ENCODE results near the gene ANKS1B.

The ANKS1B gene

GRCh38 chr12:98901189-98901588 is 1083.5 kb downstream of the ANKS1B start:
- no peak for DNase-seq

DNA sequence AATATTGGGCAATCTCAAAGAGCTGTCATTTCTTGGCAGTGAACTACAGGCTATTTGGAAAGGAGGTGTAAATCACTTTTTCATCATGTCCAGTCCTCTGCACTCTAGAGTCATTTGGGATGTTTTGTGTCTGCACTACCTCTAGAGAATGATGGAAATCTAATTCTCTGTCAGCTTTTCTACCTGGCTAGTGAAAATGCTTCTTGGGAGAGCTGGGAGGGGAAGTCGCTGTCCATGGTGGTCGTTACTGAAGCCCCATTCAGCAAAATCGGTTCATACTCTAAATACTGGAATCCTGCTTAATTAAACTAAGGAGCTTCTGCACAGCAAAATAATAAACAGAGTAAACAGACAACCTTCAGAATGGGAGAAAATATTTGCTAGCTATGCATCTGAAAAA is 1087.8 kb downstream of the ANKS1B start:
- no peak for DNase-seq

DNA sequence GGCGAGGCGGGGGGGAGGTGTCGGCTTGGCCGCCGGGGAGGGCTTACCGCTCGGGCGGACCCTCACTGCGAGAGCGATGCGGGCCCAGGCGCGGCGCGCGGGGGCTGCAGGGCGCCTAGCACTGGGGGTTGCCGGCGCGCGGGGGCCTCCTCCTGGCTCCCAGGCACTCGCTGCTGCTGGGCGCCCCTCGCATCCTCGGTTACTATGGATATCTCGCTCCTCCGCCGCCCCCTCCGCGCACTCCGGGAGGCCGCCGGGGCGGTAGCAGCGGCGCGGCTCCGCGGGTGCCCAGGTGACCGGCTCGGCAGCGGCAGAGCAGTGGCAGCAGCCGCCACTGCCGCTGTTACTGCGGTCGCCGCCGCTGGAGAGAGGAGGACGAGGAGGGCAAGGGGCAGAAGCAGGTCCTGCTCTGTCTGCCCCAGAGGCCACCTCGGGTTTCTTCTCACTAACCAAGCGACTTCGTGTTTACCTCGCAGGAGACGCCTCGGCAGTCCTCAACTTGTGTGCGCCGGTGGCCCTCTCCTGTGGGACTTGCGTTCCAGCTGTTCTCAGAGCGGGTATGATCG is 1089.6 kb downstream of the ANKS1B start:
- no peak for DNase-seq

- no peak for DNase-seq
Observed at GRCh38 chr12:98894412-98895085, 1090.2 kb downstream of the ANKS1B start.

GRCh38 chr12:98893675-98894411 is 1090.9 kb downstream of the ANKS1B start:
- DNase-seq, result no peak

- DNase-seq, result no peak
Observed at GRCh38 chr12:98893126-98893674, 1091.5 kb downstream of the ANKS1B start.

GRCh38 chr12:98885778-98886177 is 1099.0 kb downstream of the ANKS1B start:
- DNase-seq, result no peak

DNA sequence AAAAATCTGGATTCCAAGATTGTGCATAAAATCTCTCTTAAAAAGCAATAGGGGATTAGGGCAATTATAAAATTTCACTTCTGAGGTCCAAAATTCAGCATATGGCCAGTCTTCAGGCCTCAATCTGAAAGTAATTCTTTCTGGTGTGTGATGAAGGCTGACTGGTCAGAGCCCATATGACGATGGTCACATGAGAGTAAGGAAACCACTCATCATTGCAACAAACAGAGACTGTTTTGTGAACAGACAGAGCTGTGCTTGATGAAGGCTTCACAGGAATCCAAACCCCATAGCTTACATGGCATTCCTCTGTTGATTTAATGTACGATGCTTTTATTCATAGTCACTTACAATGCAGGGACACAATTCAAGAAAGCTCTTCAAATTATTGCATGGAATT is 1101.5 kb downstream of the ANKS1B start:
- DNase-seq, result no peak

DNA sequence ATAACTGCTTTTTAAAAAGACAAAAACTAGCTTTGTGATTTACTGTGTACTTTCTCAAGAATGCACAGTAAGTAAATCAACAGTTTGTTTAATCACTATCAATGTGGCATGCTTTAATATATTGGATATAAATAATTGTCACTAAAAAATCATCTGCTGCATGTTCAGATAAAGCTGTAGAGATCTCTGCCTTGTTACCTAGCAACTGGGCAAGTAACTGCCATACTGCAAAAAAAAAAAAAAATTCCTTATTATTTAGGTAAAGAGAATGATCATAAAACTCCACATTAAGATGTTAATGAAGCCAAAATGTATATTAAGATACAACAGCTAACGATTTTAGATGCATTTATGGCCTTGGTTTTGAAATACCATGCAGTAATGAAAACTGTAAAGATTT is 1102.2 kb downstream of the ANKS1B start:
- DNase-seq, result no peak

DNA sequence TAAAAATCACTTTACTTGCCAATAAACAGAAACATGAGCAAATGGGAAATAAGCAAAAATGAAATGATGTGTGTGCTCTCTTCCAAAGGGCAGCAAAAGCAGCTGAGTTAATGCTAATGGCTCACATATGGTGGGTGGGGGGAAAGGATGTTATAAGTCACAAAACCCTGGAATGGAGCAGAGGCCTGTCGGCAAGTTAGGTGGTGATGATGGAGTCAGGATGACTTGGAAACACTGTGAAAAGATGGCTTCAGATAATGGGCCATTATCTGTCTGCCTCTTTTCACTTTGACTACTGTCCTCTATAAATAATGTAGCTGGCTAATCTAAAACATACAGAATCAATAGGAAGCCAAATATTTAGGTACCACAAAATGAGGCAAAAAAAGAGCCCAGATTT is 1111.0 kb downstream of the ANKS1B start:
- no peak for DNase-seq

DNA sequence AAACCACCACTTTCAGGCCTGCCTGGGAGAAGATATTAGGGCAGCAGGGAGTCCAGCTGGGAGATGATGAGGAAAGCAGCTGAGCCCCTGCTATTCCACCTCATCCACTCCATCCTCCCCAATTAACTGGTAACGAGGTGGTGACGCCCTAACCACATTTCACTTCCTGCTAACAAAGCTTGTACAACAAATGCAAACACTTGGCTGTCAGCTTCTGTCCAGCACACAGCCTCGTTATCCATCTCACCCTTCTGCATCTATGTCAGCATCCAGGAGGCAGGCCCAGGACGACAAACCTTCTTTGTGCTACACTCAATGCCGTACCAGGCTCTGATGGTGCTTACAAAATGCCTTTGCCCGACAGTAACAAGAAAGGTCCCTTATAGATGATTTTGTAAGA is 1114.2 kb downstream of the ANKS1B start:
- DNase-seq, result no peak

- no peak for DNase-seq
Observed at GRCh38 chr12:98869886-98870503, 1114.7 kb downstream of the ANKS1B start.

- no peak for DNase-seq
Observed at GRCh38 chr12:98868538-98868937, 1116.2 kb downstream of the ANKS1B start.

- no peak for DNase-seq
Observed at GRCh38 chr12:98868076-98868475, 1116.7 kb downstream of the ANKS1B start.

- DNase-seq, result no peak
Observed at GRCh38 chr12:98864363-98864762, 1120.4 kb downstream of the ANKS1B start.

- no peak for DNase-seq
Observed at GRCh38 chr12:98863167-98863566, 1121.6 kb downstream of the ANKS1B start.

- no peak for DNase-seq
Observed at GRCh38 chr12:98861251-98861650, 1123.5 kb downstream of the ANKS1B start.

- DNase-seq, result no peak
Observed at GRCh38 chr12:98856897-98857540, 1127.7 kb downstream of the ANKS1B start.

- no peak for DNase-seq
Observed at GRCh38 chr12:98852181-98852580, 1132.6 kb downstream of the ANKS1B start.

GRCh38 chr12:98847242-98847641 is 1137.5 kb downstream of the ANKS1B start:
- no peak for DNase-seq

- no peak for DNase-seq
Observed at GRCh38 chr12:98845957-98846356, 1138.8 kb downstream of the ANKS1B start.

DNA sequence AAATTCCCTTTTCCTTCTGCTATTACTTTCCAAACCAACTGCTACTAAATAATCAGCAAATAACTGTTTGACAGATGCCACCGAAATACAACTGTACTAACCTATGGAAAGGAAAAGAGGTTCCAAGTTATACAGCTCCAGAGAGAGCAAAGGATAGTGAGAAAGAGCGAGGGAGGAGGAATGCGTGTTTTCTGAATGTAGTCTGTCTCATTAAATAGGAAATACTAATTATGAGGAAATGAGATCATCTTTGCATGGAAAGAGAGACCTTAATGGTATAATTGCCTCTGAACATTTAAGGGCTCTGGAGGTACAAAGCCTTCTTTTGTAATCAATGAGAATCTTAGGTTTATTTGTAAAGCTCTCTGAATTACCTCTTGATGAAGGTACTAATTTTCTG is 1144.4 kb downstream of the ANKS1B start:
- DNase-seq, result no peak

DNA sequence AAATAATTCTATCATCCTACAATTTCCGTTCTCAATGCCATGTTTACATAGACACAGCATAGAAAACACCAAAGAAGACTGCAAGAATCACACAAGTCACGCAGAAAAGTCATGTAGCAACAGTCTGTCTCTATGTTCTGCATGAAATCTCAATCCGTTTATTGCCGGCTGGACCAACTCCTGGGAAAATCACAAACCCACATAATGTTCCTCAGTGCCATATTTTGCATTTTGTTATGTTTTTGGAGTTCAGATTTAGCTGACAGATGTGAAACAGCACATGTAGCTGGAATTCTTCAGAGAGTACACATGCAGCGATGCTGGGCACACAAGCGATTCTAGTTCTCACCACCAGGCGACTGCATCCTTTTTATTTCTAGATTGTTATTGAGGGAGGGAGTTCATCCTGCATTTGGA is 1146.5 kb downstream of the ANKS1B start:
- DNase-seq, result no peak
